Calu3 (cell line): ENCODE data around the gene KRTAP1-3. TPM values are rescaled to one million over a fixed set of nuclear protein-coding genes. Genes with fewer than 3 reads are reported as not detected.
"Not testable (repeated sequence)": the region's sequence is repeated elsewhere in the genome, so short reads cannot be mapped to it uniquely, and the experiment has no call there.

Experiments used
- BruUV-seq: library from RNA; stranded (reverse); fragments of 400-500 nt; replicated peaks from 2 replicates; lab custom pipeline; 2021; lab: Mats Ljungman, UMichigan
- CTCF ChIA-PET: fragments of 300-600 bp; sonication (Branson Sonifier 250); formaldehyde crosslinking; loops from one replicate; lab custom pipeline; 2022; ENCODE audit warnings: antibody characterized with exemption; lab: Charles Lee
- DNase-seq: peaks from one replicate; pipeline ENCODE4 v3.0.0; 2022
- H3K27ac Mint-ChIP-seq: one replicate; pipeline ENCODE4 v1.8.0; 2022; ENCODE audit warnings: mixed read lengths; ENCODE audit not compliant: unreplicated experiment
- H3K27me3 Mint-ChIP-seq: one replicate; pipeline ENCODE4 v1.8.0; 2022; ENCODE audit warnings: mixed read lengths; ENCODE audit not compliant: unreplicated experiment
- H3K36me3 Mint-ChIP-seq: one replicate; pipeline ENCODE4 v1.8.0; 2022; ENCODE audit warnings: mild to moderate bottlenecking, moderate library complexity, mixed read lengths; ENCODE audit not compliant: insufficient read depth, unreplicated experiment
- H3K4me1 Mint-ChIP-seq: one replicate; pipeline ENCODE4 v1.8.0; 2022; ENCODE audit warnings: mild to moderate bottlenecking, low read depth, mixed read lengths; ENCODE audit not compliant: unreplicated experiment
- H3K4me3 Mint-ChIP-seq: one replicate; pipeline ENCODE4 v1.8.0; 2022; ENCODE audit warnings: mild to moderate bottlenecking, low read depth, moderate library complexity, mixed read lengths; ENCODE audit not compliant: unreplicated experiment
- H3K9me3 Mint-ChIP-seq: one replicate; pipeline ENCODE4 v1.8.0; 2022; ENCODE audit warnings: low read depth, mixed read lengths; ENCODE audit not compliant: unreplicated experiment
- CTCF ChIP-seq: fragments of 200-600 bp; IDR thresholded peaks from one replicate; pipeline ENCODE4 v1.8.0; 2022; ENCODE audit warnings: antibody characterized with exemption; ENCODE audit not compliant: unreplicated experiment
- intact Hi-C: fragments of 100-400 bp; cut with micrococcal nuclease; formaldehyde crosslinking; loops from one replicate; pipeline ENCODE4 v1.10.0; 2022; ENCODE audit not compliant: unreplicated experiment
- total RNA-seq: library from RNA; stranded (reverse); gene quantifications from 2 replicates; pipeline ENCODE4 v1.2.3, GENCODE V29; 2022

Gene KRTAP1-3
- total RNA-seq, 1 experiment from 2014 or later: not detected

- H3K27ac Mint-ChIP-seq: peak overlapping the region; percentile 88
- no peaks in the 10 kb centered on the region for H3K9me3 Mint-ChIP-seq
- no peaks in the 10 kb centered on the region for H3K27me3 Mint-ChIP-seq
- H3K4me3 Mint-ChIP-seq: no peak overlapping the region
- H3K36me3 Mint-ChIP-seq: peaks cover 20% of the 10 kb centered on the region
- no TSS peak for BruUV-seq
- peaks cover 67% of the 10 kb centered on the region for H3K4me1 Mint-ChIP-seq
- no peak for TF ChIP-seq CTCF
- no peak for DNase-seq
- intact Hi-C loops: loop anchor here (2.0 to 5.0 kb wide), 2 partner anchors 19 to 205 kb away; no protein-coding TSS in a partner anchor
- CTCF ChIA-PET: interaction anchor here (1.0 to 4.5 kb wide), 3 partner anchors 10 to 126 kb away, joined by 5 to 25 read pairs (median 10); partner anchors contain the start of gene KRT23
Measured at GRCh38 chr17:41061964-41062363, 27.3 kb upstream of the KRTAP1-3 start.

GRCh38 chr17:41060052-41060604 lies 25.5 kb upstream of the KRTAP1-3 start, which contains the start of gene KRTAP2-3:
TSS of gene KRTAP2-3 (minus strand) at chr17:41060114. CDS start at chr17:41060050, 64 bp downstream.
- peak within 1 kb of the TSS; percentile 88 for H3K27ac Mint-ChIP-seq
- peaks cover 54% of the 10 kb centered on the region for H3K4me1 Mint-ChIP-seq
- peak; percentile 90 for DNase-seq
- no TSS peak for BruUV-seq
- intact Hi-C loops: loop anchor here (1.0 to 5.0 kb wide), 6 partner anchors 17 to 262 kb away; no protein-coding TSS in a partner anchor
- no peaks in the 10 kb centered on the region for H3K27me3 Mint-ChIP-seq
- CTCF ChIA-PET: interaction anchor here (0.7 to 4.5 kb wide), 21 partner anchors 10 to 489 kb away, joined by 3 to 28 read pairs (median 4); partner anchors contain the start of gene KRT23
- TF ChIP-seq CTCF: no peak
- peak within 1 kb of the TSS; percentile 33 for H3K4me3 Mint-ChIP-seq
- peaks cover 20% of the 10 kb centered on the region for H3K36me3 Mint-ChIP-seq
- no peaks in the 10 kb centered on the region for H3K9me3 Mint-ChIP-seq

GRCh38 chr17:41059276-41060051 lies 24.8 kb upstream of the KRTAP1-3 start:
- peaks cover 53% of the 10 kb centered on the region for H3K4me1 Mint-ChIP-seq
- H3K9me3 Mint-ChIP-seq, H3K27me3 Mint-ChIP-seq, DNase-seq: not testable (repeated sequence)
- peak overlapping the region; percentile 88 for H3K27ac Mint-ChIP-seq
- CTCF ChIA-PET: interaction anchor here (0.6 to 4.5 kb wide), 26 partner anchors 11 to 489 kb away, joined by 3 to 28 read pairs (median 4); partner anchors contain the start of gene KRT23
- intact Hi-C loops: loop anchor here (1.0 to 5.0 kb wide), 6 partner anchors 17 to 263 kb away; no protein-coding TSS in a partner anchor
- BruUV-seq: TSS peak; percentile 98
- H3K36me3 Mint-ChIP-seq: peaks cover 20% of the 10 kb centered on the region
- H3K4me3 Mint-ChIP-seq: peak overlapping the region; percentile 33

- CTCF ChIA-PET: interaction anchor here (0.6 to 4.5 kb wide), 18 partner anchors 13 to 490 kb away, joined by 3 to 28 read pairs (median 4); partner anchors contain the start of genes KRT23 and KRTAP1-1
- Mint-ChIP-seq H3K27me3 (no peaks in the 10 kb centered on the region), H3K27ac (peak overlapping the region; percentile 85), H3K4me1 (peaks cover 46% of the 10 kb centered on the region), H3K4me3 (peak overlapping the region; percentile 33), H3K36me3 (peaks cover 20% of the 10 kb centered on the region), H3K9me3 (no peaks in the 10 kb centered on the region)
- TF ChIP-seq CTCF: no peak
- BruUV-seq: no TSS peak
- intact Hi-C loops: no loop called here
- no peak for DNase-seq
Measured at GRCh38 chr17:41058741-41059140, 24.1 kb upstream of the KRTAP1-3 start.
